ENCODE results near the gene CBLIF. TPM values are rescaled to one million over a fixed set of nuclear protein-coding genes. Genes with fewer than 3 reads are reported as not detected.
"Not testable (repeated sequence)": the region's sequence is repeated elsewhere in the genome, so short reads cannot be mapped to it uniquely, and the experiment has no call there.

The CBLIF gene
- total and polyA plus RNA-seq, 4 donors: not detected

GRCh38 chr11:59816434-59816833 is 28.9 kb downstream of the CBLIF start:
- not testable (repeated sequence) for H3K27me3 ChIP-seq (ENCODE audit: control insufficient read depth in 4 of 4, insufficient read depth in 4 of 4, low read length in 3 of 4); H3K9ac ChIP-seq (ENCODE audit: low read depth in 1 of 2, low read length in 2 of 2); H3K4me3 ChIP-seq (ENCODE audit: low read depth in 1 of 3, low read length in 3 of 3); DNase-seq (ENCODE audit: low spot score); H3K4me1 ChIP-seq (ENCODE audit: control insufficient read depth in 4 of 4, insufficient read depth in 4 of 4, low read length in 3 of 4); H3K9me3 ChIP-seq (ENCODE audit: control insufficient read depth in 4 of 4, low read length in 3 of 4); H3K36me3 ChIP-seq (ENCODE audit: control insufficient read depth in 4 of 4, insufficient read depth in 3 of 4, low read depth in 1 of 4, low read length in 3 of 4); H3K27ac ChIP-seq (ENCODE audit: low read depth in 1 of 2, low read length in 2 of 2)
- 71% methylated on average over 1 of the region's 1 CpG for WGBS

DNA sequence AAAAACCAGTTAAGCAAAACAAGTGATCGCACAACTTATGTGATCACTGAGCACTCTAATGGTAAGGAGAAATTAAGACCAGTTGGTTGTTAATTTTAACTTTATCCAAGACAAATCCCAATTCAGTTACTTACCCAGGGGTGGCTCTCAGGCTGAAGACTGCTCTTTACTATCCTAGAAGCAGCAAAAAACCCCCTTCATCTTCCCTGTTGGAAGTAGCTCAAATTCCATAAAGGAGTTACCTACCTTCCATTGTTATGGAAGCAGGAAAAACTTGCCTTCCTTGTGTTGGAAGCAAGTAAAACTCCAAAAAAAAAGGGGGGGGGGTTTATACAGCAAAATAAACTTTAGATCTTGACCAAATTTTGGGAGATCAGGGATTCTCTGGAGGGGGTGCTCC is 29.5 kb downstream of the CBLIF start:
- H3K27me3 ChIP-seq (ENCODE audit: control insufficient read depth in 4 of 4, insufficient read depth in 4 of 4, low read length in 3 of 4): no peaks in the 10 kb centered on the region
- no peak overlapping the region for H3K27ac ChIP-seq (ENCODE audit: low read depth in 1 of 2, low read length in 2 of 2)
- TF ChIP-seq YY1 (IDR thresholded peaks at IDR 0.05) (no peak), EGR1 (IDR thresholded peaks at IDR 0.05; ENCODE audit: low read depth in 2 of 2) (no peak), JUND (IDR thresholded peaks at IDR 0.05) (no peak), HNF4G (IDR thresholded peaks at IDR 0.05) (no peak), RAD21 (IDR thresholded peaks at IDR 0.05) (no peak)
- TF ChIP-seq, protein P1, sequence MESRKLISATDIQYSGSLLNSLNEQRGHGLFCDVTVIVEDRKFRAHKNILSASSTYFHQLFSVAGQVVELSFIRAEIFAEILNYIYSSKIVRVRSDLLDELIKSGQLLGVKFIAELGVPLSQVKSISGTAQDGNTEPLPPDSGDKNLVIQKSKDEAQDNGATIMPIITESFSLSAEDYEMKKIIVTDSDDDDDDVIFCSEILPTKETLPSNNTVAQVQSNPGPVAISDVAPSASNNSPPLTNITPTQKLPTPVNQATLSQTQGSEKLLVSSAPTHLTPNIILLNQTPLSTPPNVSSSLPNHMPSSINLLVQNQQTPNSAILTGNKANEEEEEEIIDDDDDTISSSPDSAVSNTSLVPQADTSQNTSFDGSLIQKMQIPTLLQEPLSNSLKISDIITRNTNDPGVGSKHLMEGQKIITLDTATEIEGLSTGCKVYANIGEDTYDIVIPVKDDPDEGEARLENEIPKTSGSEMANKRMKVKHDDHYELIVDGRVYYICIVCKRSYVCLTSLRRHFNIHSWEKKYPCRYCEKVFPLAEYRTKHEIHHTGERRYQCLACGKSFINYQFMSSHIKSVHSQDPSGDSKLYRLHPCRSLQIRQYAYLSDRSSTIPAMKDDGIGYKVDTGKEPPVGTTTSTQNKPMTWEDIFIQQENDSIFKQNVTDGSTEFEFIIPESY (IDR thresholded peaks at IDR 0.05): no peak
- TF ChIP-seq, protein P2, sequence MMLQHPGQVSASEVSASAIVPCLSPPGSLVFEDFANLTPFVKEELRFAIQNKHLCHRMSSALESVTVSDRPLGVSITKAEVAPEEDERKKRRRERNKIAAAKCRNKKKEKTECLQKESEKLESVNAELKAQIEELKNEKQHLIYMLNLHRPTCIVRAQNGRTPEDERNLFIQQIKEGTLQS (IDR thresholded peaks at IDR 0.05): no peak
- DNase-seq (ENCODE audit: low spot score): no peak
- no peaks in the 10 kb centered on the region for H3K36me3 ChIP-seq (ENCODE audit: control insufficient read depth in 4 of 4, insufficient read depth in 3 of 4, low read depth in 1 of 4, low read length in 3 of 4)
- no peak overlapping the region for H3K9ac ChIP-seq (ENCODE audit: low read depth in 1 of 2, low read length in 2 of 2)
- 94% methylated on average over 1 of the region's 1 CpG for WGBS
- no peaks in the 10 kb centered on the region for H3K4me1 ChIP-seq (ENCODE audit: control insufficient read depth in 4 of 4, insufficient read depth in 4 of 4, low read length in 3 of 4)
- no peak overlapping the region for H3K4me3 ChIP-seq (ENCODE audit: low read depth in 1 of 3, low read length in 3 of 3)
- no peaks in the 10 kb centered on the region for H3K9me3 ChIP-seq (ENCODE audit: control insufficient read depth in 4 of 4, low read length in 3 of 4)

GRCh38 chr11:59814021-59814420 is 31.3 kb downstream of the CBLIF start:
- peaks cover 0 to 6% (median 0%) of the 10 kb centered on the region in 4 donors for H3K4me1 ChIP-seq (ENCODE audit: control insufficient read depth in 4 of 4, insufficient read depth in 4 of 4, low read length in 3 of 4)
- no peak overlapping the region for H3K9ac ChIP-seq (ENCODE audit: low read depth in 1 of 2, low read length in 2 of 2)
- H3K36me3 ChIP-seq (ENCODE audit: control insufficient read depth in 4 of 4, insufficient read depth in 3 of 4, low read depth in 1 of 4, low read length in 3 of 4): no peaks in the 10 kb centered on the region
- no peaks in the 10 kb centered on the region for H3K9me3 ChIP-seq (ENCODE audit: control insufficient read depth in 4 of 4, low read length in 3 of 4)
- DNase-seq (ENCODE audit: low spot score): no peak
- H3K4me3 ChIP-seq (ENCODE audit: low read depth in 1 of 3, low read length in 3 of 3): no peak overlapping the region
- TF ChIP-seq RXRA (IDR thresholded peaks at IDR 0.05) (no peak), FOXA1 (IDR thresholded peaks at IDR 0.05) (no peak), TAF1 (conservative IDR thresholded peaks at IDR 0.05) (no peak), HNF4G (IDR thresholded peaks at IDR 0.05) (no peak), YY1 (IDR thresholded peaks at IDR 0.05) (no peak), HNF4A (conservative IDR thresholded peaks at IDR 0.05) (no peak), EGR1 (IDR thresholded peaks at IDR 0.05; ENCODE audit: low read depth in 2 of 2) (no peak), REST (IDR thresholded peaks at IDR 0.05) (no peak), GABPA (IDR thresholded peaks at IDR 0.05 in 1 of 2, conservative IDR thresholded peaks at IDR 0.05 in 1 of 2) (no peak), SP1 (IDR thresholded peaks at IDR 0.05) (no peak), FOXA2 (IDR thresholded peaks at IDR 0.05) (no peak), NR2F2 (IDR thresholded peaks at IDR 0.05) (no peak), JUND (IDR thresholded peaks at IDR 0.05) (no peak), RAD21 (IDR thresholded peaks at IDR 0.05) (no peak)
- TF ChIP-seq, protein P3, sequence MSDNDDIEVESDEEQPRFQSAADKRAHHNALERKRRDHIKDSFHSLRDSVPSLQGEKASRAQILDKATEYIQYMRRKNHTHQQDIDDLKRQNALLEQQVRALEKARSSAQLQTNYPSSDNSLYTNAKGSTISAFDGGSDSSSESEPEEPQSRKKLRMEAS (IDR thresholded peaks at IDR 0.05): no peak
- TF ChIP-seq, protein P1 (IDR thresholded peaks at IDR 0.05): no peak
- TF ChIP-seq, protein P2 (IDR thresholded peaks at IDR 0.05): no peak
- TF ChIP-seq, protein P4, sequence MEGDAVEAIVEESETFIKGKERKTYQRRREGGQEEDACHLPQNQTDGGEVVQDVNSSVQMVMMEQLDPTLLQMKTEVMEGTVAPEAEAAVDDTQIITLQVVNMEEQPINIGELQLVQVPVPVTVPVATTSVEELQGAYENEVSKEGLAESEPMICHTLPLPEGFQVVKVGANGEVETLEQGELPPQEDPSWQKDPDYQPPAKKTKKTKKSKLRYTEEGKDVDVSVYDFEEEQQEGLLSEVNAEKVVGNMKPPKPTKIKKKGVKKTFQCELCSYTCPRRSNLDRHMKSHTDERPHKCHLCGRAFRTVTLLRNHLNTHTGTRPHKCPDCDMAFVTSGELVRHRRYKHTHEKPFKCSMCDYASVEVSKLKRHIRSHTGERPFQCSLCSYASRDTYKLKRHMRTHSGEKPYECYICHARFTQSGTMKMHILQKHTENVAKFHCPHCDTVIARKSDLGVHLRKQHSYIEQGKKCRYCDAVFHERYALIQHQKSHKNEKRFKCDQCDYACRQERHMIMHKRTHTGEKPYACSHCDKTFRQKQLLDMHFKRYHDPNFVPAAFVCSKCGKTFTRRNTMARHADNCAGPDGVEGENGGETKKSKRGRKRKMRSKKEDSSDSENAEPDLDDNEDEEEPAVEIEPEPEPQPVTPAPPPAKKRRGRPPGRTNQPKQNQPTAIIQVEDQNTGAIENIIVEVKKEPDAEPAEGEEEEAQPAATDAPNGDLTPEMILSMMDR (IDR thresholded peaks at IDR 0.05; ENCODE audit: low read depth, low read length, missing input control): no peak
- no peak overlapping the region for H3K27ac ChIP-seq (ENCODE audit: low read depth in 1 of 2, low read length in 2 of 2)
- H3K27me3 ChIP-seq (ENCODE audit: control insufficient read depth in 4 of 4, insufficient read depth in 4 of 4, low read length in 3 of 4): no peaks in the 10 kb centered on the region
- WGBS: 52% methylated on average over 1 of the region's 1 CpG
